GM12801 (cell line): Measurements from ENCODE around the gene FOXO3.

Experiments used
- TF ChIP-seq, protein P1 (sequence below): IDR thresholded peaks from one replicate; pipeline ENCODE4 v1.5.1; 2011; ENCODE audit warnings: control low read depth; ENCODE audit not compliant: insufficient read length; ENCODE audit errors: extremely low read depth

Gene FOXO3

DNA sequence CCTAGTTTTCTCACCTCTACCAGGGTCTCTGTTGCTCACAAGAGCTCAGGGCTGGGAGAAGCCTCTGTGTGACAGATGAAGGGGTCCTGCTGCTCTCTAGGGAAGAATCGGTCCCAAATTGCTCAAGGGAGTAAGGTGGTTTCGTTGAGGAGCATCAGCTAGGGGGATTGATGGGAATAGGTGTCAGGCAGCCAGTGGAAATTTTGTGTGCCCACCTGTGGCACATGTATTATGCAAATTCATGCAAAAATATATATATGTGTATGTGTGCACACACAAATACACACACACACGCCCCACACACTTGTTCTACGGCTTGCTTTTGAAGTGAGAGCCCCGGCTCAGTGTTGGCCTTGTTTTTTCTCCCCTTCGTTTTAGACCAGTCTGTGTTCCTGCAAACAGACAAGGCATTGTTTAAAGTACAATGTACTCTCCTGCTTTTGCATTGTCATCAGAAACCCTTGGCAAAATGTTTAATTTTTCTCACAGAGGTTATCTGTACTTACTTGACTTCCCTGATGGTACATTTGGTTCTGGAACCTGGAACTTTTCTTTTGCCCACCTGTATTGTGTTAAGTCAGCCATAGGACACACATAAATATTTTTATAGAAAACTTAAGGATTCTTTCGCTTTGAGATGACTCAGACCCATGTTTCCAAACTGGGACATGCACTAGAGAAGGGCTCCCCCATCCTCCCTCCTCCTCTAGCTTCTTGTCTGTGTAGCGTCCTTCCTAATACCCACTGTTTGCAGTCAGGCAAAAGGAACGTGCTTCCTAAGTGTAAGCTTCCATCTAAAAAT, 26.7 kb downstream of the FOXO3 start:
- TF ChIP-seq, protein P1, sequence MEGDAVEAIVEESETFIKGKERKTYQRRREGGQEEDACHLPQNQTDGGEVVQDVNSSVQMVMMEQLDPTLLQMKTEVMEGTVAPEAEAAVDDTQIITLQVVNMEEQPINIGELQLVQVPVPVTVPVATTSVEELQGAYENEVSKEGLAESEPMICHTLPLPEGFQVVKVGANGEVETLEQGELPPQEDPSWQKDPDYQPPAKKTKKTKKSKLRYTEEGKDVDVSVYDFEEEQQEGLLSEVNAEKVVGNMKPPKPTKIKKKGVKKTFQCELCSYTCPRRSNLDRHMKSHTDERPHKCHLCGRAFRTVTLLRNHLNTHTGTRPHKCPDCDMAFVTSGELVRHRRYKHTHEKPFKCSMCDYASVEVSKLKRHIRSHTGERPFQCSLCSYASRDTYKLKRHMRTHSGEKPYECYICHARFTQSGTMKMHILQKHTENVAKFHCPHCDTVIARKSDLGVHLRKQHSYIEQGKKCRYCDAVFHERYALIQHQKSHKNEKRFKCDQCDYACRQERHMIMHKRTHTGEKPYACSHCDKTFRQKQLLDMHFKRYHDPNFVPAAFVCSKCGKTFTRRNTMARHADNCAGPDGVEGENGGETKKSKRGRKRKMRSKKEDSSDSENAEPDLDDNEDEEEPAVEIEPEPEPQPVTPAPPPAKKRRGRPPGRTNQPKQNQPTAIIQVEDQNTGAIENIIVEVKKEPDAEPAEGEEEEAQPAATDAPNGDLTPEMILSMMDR: no peak

DNA sequence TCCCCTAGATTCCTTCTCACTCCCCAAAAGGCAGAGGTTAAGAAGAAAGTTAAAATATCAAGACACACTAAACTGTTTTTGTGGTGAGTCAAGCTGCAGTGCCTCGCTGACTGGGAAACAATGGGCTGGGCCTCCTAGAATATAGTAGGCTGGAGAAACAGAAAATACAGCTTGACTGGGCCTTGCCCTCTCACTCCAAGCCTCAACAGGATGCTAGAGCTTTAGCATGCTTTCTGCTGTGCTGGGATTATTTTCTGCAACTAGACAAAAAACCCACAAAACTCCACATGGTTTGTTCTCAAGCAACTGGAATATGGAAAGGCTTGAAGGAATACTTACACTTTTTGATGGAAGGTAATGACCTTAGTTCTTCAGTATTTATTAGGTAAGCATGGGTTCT, 27.9 kb downstream of the FOXO3 start:
- TF ChIP-seq, protein P1: no peak

- TF ChIP-seq, protein P1: no peak
Observed at GRCh38 chr6:108589244-108589791, 28.6 kb downstream of the FOXO3 start.

- TF ChIP-seq, protein P1: no peak
Observed at GRCh38 chr6:108591040-108591816, 30.5 kb downstream of the FOXO3 start.

GRCh38 chr6:108592371-108593337, 31.9 kb downstream of the FOXO3 start:
- TF ChIP-seq, protein P1: no peak

DNA sequence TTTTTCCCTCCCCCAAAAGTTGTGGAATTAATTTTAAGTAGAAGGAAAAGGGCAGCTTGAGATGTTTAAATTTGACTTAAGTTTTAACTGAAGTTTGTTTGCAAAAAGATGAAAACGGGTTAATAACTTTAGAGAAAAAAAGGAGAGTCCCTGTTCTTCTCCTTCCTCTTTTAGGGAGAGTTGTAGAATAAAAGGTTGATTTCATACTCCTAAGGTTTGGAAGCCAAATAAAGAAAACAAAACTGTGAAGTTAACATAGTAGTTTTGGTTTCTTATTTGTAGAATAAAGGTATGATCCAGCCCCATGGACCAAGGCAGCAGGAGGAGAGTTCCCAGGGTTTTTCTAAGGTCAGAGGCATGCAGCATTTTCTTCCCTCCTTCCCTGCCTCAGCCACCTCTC, 33.4 kb downstream of the FOXO3 start:
- TF ChIP-seq, protein P1: no peak
